H4 (cell line): ENCODE data around the gene SOCS7. TPM values are rescaled to one million over a fixed set of nuclear protein-coding genes. Genes with fewer than 3 reads are reported as not detected.
"Not testable (repeated sequence)": the region's sequence is repeated elsewhere in the genome, so short reads cannot be mapped to it uniquely, and the experiment has no call there.

ENCODE experiments used
- DNase-seq: peaks from one replicate; pipeline ENCODE4 v3.0.0-alpha.2; 2015; ENCODE audit warnings: low spot score
- total RNA-seq: library from RNA; depleted of rRNA; stranded (reverse); fragments of >200 nt; shearing (Covaris generic); gene quantifications from 2 replicates; pipeline ENCODE4 v1.2.3, GENCODE V29; 2014

SOCS7 gene
- total RNA-seq, 1 experiment from 2014 or later: 5.9 TPM

DNA sequence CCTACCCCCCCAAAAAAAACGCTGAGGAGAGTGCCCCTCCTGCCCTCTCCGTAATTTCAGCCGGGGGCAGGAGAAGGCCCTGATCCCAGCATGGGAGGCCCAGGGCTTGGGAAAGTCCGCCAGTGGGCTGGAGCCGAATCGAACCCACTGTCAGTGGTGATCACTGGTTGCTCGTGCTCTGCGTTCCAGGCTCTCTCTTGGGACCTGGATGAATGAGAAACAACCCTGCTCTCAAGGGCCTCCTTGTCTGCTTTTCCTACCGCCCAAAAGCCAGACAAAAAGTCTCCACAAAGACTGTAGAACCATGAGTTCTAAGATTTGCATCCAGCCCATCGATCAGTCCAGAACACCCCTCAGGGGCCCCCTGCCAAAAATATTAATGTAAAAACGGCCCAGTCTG, 84.7 kb downstream of the SOCS7 start:
- no peak for DNase-seq

- DNase-seq: not testable (repeated sequence)
These were observed 85.7 kb downstream of the SOCS7 start for GRCh38 chr17:38437313-38437712.

- no peak for DNase-seq
These were observed 87.8 kb downstream of the SOCS7 start for GRCh38 chr17:38439436-38439835.

DNA sequence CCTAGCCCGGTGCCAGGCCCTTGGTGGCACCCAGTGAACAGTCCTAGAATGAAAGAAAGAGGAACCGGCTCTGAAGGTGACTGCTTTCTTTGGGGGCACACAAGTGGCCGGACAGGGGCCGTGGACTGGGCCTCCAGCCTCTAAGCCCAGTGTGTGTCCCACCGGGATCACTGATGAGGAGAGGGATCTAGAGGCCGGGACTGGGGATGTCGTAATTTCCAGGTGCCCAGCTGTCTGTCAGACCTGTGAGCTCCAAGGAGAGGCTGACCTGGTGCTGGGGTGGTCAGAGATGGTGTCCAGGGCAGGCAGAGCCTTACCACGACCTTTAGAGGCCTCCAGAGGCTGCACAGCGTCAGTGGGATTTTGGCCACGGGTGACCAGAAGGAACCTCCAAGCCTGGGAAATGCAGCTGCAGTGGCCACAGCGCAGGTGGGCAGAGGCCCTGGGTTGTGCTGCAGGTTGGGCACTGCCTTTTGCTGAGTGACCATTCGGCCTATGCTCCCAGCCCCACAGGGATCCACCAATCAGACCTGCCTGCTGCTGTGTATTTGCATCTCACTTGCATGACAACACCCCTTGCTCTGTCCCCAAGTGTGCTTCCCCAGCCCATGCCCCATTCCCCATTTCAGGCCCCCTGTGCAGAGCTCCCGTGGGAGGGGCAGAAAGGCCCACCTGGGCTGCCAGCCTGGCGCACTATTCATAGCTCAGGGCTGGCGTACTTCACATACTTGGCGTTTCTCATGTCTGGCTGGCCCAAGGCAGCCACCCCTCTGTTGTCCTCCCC, 89.2 kb downstream of the SOCS7 start:
- no peak for DNase-seq

DNA sequence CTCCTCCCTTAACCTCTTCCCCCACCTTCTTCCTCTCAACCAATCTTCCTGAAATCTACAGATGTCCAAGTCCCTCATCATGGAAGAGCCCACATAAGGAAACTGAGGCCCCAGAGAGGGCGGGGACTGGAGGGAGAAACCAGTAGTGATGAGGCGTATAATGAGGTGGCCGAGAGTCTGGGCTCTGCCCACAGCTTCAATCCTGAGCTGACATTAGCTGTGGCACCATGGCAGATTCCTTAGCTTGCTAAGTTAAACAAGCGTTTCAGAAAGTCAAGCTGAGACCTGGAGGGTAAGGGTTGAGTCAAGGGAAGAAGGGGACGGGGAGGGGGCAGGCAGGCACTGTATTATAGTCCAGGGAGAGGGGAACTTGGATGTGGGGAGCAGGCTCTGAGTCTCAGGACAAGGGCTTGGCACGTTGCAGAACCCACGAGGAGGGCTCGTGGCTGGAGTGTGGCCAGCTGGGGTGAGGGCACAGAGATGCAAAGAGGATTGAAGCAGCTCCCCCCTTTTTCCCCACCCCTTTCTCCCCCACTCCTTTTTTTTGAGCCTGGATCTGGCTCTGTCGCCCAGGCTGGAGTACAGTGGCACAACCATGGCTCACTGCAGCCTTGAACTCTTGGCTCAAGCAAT, 89.9 kb downstream of the SOCS7 start:
- no peak for DNase-seq

- no peak for DNase-seq
These were observed 90.9 kb downstream of the SOCS7 start for GRCh38 chr17:38442548-38442947.

- no peak for DNase-seq
These were observed 91.8 kb downstream of the SOCS7 start for GRCh38 chr17:38443356-38444031.

DNA sequence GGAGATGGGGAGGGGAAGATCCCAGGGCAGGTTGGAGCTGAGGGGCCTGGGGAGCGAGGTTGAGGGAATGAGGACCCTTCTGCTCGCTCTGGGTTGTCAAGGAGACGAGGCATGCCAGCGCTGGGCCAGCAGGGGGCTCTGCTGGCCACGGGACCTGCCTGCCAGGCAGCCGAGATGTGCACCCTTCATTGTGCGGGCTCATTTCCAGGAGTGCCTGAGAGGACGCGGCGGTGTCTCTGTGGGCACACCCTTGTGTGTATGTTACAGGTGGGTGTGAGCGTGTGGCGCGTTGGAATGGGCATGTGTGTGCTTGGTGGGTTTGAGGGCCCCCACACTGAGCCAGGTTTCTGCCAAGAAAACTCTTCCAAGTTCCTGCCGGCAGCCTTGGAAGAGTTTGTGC, 92.5 kb downstream of the SOCS7 start:
- peak; percentile 56 for DNase-seq

DNA sequence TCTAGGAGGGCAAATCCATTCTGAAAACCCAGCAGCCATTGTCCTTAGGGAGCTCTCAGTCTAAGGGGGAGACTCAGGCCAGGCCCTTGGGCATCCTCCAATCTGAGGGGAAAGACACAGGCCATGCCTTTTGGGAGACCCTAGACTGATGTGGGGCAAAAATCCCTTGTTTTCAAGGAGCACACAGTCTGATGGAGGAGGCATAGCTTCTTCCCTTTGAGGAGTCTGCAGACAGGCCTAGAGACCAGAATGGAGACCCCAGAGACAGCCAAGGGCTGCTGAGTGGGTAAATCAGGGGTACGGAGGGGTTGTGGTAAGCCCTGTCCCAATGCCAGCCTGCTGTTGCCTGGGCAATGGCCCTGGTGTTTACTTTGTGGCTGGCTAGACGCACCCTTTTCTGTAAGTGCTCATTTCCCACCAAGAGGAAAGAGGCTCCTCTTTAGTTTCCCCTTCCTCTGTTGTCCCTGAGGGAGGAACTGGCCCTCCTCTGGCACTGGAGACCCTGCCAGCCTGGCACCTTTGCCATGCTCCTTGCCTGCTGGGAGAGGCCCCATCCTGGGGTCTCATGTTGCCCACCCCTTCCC, 96.0 kb downstream of the SOCS7 start:
- peak; percentile 57 for DNase-seq

DNA sequence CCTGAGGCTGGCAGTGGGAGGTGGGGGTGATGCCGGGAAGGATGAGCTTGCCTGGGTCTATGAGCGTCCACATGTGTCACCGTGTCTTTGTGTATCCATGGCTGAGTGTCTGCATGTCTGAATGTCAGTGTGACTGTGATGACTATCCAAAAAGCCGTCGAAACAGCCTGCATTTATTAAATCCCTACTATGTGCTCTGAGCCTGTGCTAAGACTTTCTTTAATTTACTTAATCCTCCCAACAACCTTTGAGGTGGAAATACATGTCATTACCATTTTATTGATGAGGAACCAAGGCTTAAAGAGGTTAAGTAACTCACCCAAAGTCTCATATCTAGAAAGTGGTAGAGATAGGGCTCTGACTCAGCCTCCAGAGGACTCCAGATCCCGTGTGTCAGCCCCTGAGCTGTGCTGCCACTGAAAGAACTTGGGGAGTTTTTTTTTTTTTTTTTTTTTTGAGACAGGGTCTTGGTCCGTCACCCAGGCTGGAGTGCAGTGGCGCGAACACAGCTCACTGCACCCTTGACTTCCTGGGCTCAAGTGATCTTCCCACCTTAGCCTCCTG, 96.6 kb downstream of the SOCS7 start:
- DNase-seq: no peak

DNA sequence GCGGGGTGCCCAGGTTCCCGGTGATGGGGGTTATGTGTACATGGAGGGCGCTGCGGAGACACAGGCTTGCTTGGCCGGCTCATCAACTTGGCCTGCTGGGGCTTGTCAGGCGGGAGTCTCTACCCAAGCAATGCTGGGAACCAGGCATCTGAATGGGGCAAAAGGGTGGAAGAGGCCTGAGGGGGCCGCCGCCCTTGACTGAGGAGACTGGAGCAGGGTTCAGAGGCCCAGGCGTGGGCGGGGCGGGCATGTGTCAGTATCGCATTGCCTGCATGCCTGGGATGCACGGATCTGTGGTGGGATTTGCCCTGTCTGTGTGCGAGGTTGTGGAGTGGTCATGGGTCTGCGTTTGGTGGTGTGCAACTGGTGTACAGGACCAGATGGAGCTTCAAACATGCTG, 97.7 kb downstream of the SOCS7 start:
- DNase-seq: no peak

DNA sequence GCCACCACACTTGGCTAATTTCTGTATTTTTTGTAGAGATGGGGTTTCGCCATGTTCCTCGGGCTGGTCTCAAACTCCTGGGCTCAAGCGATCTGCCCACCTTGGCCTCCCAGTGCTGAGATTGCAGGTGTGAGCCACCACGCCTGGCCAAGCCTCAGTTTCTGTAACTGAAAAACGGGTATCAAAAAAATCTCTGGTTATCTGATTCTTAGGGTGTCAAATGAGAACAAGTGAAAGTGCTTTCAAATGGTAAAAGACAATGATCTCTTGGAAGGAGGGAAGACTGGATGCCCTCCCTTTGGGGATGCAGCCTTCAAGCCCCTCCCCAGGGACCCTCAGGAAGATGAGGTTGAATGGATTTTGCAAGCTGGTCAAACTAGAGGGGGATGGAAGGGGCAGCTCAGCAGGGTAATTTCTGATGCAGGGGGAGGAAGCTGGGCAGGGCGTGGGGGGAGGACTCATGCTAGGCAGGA, 98.9 kb downstream of the SOCS7 start:
- no peak for DNase-seq

- peak; percentile 73 for DNase-seq
These were observed 99.6 kb downstream of the SOCS7 start for GRCh38 chr17:38451030-38451839.

GRCh38 chr17:38451840-38452529, 100.3 kb downstream of the SOCS7 start:
- peak; percentile 89 for DNase-seq

GRCh38 chr17:38452719-38453118, 101.1 kb downstream of the SOCS7 start:
- no peak for DNase-seq

DNA sequence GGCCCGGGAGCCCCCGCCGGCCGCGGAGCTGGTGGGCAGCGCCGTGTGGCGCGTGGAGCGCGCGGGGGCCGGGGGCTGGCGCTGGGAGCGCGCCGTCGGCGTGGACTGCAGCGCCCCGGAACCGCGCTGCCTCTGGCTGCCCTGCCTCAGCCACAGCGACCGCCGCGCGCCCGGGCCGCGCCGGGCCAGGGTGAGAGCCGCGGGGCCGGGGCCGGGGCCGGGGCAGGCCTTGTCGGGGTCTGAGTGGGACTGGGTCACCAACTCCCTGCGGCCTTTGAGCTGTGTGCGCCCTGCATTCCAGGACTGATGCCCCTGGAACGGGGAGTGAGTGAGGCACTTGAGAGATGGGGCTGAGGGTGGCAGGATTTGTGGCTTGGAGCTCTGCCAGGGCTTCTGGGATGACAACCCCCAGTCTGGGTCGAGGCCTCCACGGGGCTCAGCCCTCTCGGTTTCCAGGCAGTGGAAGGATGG, 102.3 kb downstream of the SOCS7 start:
- peak; percentile 61 for DNase-seq

GRCh38 chr17:38454532-38454931, 102.9 kb downstream of the SOCS7 start:
- peak; percentile 89 for DNase-seq
